T-helper 1 cell treated with Interleukin-12 subunit alpha and Interleukin-12 subunit beta and Interleukin-4 antibody, amounts not matched to agents 30 ng/mL and 1 ng/mL, for 36 hours (primary cell): Measurements from ENCODE around the gene CPA1. TPM values are rescaled to one million over a fixed set of nuclear protein-coding genes. Genes with fewer than 3 reads are reported as not detected.
"Not testable (repeated sequence)": the region's sequence is repeated elsewhere in the genome, so short reads cannot be mapped to it uniquely, and the experiment has no call there.

Source experiments
- intact Hi-C: fragments of 100-400 bp; cut with micrococcal nuclease; formaldehyde crosslinking; loops from one replicate; pipeline ENCODE4 v1.15.1; 2024
- total RNA-seq: library from RNA; stranded (reverse); gene quantifications from 2 replicates; pipeline ENCODE4 v1.2.3, GENCODE V29; 2022

CPA1 gene
- total RNA-seq, 1 donor from 2014 or later = not detected

DNA sequence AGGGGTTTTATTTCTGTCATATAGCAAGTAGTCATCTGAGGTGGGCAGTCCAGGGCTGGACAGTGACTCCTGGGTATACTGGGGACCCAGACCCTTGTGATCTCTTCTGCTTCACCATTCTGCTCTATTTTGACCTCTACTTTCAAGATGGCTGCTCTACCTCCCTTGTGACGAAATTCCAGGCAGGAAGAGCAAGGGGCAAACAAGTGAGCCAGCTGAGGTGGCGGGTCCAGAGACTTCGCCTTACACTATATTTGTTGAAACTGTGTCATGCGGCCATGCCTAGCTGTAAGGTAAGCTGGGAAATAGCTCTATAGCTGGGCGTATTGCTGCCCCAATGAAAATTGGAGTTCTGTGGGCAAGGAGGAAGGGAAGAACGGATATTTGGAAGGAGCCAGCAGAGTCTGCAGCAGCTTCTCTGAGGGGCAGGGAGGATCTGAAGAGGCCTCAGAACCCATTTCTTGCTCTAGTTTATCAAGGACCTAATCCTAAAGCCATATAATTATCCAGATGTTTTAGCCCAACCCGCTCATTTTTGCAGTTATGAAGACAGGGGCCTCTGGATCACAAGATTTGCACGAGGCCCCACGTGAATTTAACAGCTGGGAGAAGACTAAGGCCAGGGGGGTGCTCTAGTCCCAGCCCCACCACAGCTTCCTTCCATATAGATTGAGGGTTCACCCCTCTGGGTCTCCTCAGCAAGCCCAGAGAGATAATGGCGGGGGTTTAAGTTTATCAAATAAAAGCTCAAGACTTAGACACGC is 7.7 kb upstream of the CPA1 start:
- intact Hi-C loops = no loop called here

DNA sequence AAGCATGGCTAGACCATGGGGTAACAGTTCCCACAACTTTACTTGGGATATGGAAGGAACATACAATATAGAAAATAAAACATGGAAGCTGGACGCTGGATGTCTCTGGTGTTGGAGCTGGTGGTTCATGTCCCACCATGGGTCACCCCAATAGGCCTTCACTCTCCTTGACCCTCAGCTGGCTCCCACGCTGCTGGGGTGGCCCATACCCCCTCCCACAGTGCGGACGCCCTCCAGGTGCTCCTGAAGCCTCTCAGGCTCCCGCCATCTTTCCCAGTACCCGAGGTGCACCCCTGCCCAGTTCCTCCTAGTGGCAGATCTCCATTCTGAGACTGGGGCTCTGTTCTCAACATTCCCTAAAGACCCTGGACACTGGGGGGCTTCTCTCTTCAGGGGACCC is 5.8 kb upstream of the CPA1 start:
- intact Hi-C loops = no loop called here

- intact Hi-C loops = not testable (repeated sequence)
Measured at GRCh38 chr7:130376461-130376860, 3.8 kb upstream of the CPA1 start.

DNA sequence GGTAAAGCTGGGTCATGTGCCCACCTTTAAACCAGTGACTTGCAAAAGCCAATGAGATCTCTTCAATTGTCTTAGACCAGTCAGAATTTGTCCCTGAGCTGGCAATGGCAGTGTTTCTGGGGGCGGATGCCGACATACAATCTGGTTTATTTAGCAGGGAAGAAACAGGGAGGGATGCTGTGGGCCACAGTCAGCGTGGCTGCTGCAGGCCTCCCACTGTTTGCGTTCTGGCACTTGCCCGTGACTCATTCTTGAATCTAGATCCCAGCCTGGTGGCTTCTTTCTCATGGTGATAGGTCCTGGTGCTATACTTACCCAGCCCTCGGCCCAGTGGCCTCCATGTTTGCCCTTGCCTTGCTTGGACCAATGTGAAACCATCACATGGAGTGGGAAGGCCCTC is 3.1 kb upstream of the CPA1 start:
- intact Hi-C loops = no loop called here

GRCh38 chr7:130379019-130379418 is 1.3 kb upstream of the CPA1 start:
- intact Hi-C loops = no loop called here

- intact Hi-C loops = no loop called here
Measured at GRCh38 chr7:130379532-130379920, 768 bp upstream of the CPA1 start.

GRCh38 chr7:130380861-130381455 is 664 bp downstream of the CPA1 start:
- intact Hi-C loops = no loop called here

DNA sequence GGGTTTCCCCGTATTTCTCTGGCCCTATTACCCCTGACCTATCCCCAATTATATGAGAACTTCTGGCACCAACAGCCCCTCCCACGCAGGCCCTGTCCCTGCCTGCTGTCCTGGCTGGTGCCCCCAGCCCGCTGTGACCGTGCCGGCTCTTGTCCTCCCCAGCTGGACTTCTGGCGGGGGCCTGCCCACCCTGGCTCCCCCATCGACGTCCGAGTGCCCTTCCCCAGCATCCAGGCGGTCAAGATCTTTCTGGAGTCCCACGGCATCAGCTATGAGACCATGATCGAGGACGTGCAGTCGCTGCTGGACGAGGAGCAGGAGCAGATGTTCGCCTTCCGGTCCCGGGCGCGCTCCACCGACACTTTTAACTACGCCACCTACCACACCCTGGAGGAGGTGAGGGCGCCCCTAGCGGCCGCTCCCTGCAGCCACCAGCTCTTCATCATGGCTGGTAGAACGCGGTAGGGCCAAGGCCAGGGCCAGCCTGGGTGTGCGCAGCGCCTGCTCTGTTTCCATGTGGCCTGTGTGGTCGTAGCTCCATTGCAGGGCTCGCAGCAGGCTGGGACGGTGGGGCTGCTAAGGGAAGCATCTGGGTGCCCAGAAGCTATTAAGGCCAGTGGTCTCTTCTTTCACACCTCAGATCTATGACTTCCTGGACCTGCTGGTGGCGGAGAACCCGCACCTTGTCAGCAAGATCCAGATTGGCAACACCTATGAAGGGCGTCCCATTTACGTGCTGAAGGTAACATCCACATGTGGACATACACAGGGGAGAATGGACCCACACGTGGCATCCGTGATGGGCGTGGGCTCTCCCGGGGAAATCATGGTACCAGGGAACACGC is 1.4 kb downstream of the CPA1 start:
- intact Hi-C loops = no loop called here

GRCh38 chr7:130383187-130383980 is 3.1 kb downstream of the CPA1 start:
- intact Hi-C loops = no loop called here

DNA sequence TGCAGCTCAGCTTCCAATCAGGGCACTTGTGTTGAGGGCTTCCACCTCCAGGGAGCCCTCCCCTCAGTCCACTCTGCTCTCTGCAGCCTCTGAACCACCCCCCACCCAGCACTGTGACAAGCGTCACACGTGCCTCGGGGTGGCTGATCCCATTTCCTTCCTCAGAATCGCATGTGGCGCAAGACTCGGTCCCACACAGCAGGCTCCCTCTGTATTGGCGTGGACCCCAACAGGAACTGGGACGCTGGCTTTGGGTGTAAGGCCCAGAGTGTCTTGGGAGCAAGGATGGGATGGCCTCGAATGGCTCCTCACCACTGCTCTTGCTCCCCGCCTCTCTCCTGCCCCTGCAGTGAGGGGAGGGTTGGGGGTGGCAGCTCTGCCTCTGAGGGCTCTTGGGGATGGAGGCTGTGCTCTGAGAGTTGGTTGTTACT is 4.1 kb downstream of the CPA1 start:
- intact Hi-C loops = no loop called here

DNA sequence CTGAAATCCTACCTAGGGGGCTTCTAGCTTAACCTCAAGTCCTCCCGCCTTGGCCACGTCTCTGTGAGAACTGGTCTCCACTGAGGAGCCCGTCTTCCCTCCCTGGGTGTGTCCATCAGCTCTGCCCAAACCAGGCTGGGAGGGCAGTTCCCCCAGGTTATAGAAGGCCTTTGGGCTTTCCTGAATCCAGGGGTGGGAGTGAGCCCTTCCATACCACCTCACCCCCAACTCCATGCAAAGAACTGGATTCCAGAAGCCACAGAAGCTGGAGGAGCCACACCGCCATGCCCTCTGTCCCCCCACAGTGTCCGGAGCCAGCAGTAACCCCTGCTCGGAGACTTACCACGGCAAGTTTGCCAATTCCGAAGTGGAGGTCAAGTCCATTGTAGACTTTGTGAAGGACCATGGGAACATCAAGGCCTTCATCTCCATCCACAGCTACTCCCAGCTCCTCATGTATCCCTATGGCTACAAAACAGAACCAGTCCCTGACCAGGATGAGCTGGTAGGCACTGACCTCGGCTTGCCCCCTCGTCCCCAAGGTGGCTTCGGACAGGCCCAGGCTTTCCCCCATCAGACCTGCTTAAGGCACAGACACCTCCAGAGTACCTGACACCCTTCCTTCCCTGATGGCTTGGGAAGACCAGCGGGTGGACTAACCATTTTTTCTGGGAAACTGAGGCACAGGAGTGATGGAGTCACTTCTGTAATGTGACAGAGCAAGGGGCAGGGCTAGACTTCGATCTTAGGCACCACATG is 4.7 kb downstream of the CPA1 start:
- intact Hi-C loops = no loop called here

DNA sequence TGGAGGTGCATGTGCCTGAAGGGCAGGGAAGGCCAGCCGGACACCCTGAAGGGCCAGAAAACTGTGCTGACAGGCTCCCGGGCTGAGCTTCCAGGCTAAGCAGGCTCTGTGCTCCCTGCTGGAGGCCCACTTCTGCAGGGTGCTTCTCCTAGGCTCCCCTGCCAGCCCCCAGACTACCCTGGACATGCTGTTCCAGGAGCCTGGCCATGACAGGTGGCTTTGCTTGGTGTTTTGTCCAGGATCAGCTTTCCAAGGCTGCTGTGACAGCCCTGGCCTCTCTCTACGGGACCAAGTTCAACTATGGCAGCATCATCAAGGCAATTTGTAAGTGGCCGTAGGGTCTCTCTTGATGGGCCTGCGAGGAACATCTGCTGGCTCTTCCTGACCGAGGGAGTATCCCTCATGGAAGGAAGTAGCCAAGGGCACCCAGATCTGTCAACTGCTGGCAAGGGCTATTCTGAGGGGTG is 5.3 kb downstream of the CPA1 start:
- intact Hi-C loops = no loop called here

DNA sequence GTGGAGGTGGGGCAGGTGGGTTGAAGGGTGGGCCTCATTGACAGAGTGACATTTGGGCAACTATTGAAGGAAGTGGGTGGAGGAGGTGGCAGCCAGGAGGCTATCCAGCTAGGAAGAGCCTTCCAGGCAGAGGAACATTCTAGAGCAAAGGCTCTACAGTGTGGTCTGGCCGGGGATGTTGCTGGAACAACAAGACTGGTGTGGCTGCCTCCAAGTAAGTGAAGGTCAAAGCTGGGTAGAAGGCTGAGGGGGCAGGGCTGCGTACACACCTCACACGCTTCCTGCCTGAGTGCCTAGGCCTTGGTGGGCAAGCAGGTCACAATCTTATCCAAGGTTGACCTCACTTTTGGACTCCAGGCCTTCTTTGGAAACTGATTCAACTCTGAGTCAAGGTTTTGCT is 6.6 kb downstream of the CPA1 start:
- intact Hi-C loops = no loop called here

DNA sequence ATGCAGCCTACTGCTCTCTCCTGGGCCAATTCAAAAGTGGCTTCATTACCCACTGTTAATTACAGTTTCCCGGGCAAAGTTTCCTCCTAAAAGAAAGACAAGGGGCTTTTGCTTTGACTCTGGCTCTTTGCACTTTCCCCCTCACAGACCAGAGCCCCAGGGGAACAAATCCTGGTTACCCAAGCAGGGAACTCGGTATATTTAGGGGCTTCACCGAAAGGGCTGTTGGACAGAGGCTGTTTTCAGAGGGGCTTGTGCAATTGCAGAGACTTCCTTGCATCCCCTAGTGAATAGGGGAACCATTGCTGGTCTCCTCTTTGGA is 7.0 kb downstream of the CPA1 start:
- intact Hi-C loops = no loop called here

- intact Hi-C loops = no loop called here
Measured at GRCh38 chr7:130387628-130388403, 7.5 kb downstream of the CPA1 start.

GRCh38 chr7:130388671-130389070 is 8.4 kb downstream of the CPA1 start:
- intact Hi-C loops = no loop called here

GRCh38 chr7:130390486-130390885 is 10.2 kb downstream of the CPA1 start:
- intact Hi-C loops = no loop called here

GRCh38 chr7:130393101-130393561 is 12.8 kb downstream of the CPA1 start:
- intact Hi-C loops = no loop called here

DNA sequence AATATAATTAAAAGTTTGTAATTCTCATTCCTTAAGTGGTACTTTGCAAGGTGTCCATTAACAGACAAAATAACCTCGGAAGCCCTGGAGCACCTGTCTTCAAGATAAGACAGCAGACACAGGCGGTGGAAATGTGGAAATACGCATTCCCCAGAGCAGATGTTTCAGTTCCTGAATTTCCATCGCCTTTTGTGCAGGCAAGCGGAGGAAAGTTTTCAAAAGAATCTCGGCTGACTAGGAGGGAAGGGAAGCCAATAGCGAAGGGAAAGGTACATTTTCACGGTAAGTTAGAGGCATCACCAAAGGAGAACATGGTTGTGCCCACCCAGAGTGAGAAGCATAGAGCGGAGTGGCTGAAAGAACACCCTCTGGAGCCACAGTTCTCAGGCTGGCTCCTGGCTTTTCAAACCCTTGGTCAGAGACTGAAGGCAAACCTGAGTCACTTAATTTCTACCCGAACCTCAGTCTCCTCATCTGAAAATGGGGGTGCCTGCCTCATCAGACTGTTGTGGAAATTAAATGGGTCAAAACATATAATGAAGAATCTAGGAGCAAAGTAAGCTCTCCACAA is 13.6 kb downstream of the CPA1 start:
- intact Hi-C loops = loop anchor here (1.0 kb wide), 1 partner anchor 324 kb away; the partner anchor contains the start of gene KLHDC10
